Body of pancreas (tissue), 4 donors: ENCODE measurements around the gene TRAF4. TPM values are rescaled to one million over a fixed set of nuclear protein-coding genes. Genes with fewer than 3 reads are reported as not detected.

Experiments
- ATAC-seq: fragments of 150-250 bp; one replicate; pipeline ENCODE4 v1.9.1; 2016
- DNase-seq, 4 donors: peaks; one replicate each; pipeline ENCODE4 v3.0.0-alpha.2; 2019
- H3K27ac ChIP-seq, 4 donors: fragments of 200-600 bp; sonication (generic); 1 replicate in 3 of 4; 2 replicates in 1 of 4; pipeline versions ENCODE4 v1.5.1 to v1.6.1; 2016 to 2019; ENCODE audit warnings: mild to moderate bottlenecking in 1 of 4, mixed read lengths in 1 of 4, moderate library complexity in 1 of 4
- H3K27me3 ChIP-seq, 2 donors: fragments of 200-600 bp; sonication (generic); one replicate each; pipeline ENCODE4 v1.6.0; 2016; ENCODE audit warnings: mild to moderate bottlenecking in 1 of 2
- H3K36me3 ChIP-seq, 2 donors: fragments of 200-600 bp; sonication (generic); replicated peaks in 1 of 2; 2 replicates each; pipeline ENCODE4 v1.5.1; 2016; ENCODE audit warnings: low read depth in 2 of 2; ENCODE audit not compliant: insufficient read depth in 1 of 2
- H3K4me1 ChIP-seq: fragments of 200-600 bp; sonication (generic); one replicate; pipeline ENCODE4 v1.6.0; 2016
- H3K4me3 ChIP-seq, 2 donors: fragments of 200-600 bp; sonication (generic); 1 replicate in 1 of 2; 2 replicates in 1 of 2; pipeline ENCODE4 v1.5.1; 2016 to 2019
- H3K9me3 ChIP-seq, 3 donors: fragments of 200-600 bp; sonication (generic); 1 replicate in 2 of 3; 2 replicates in 1 of 3; pipeline ENCODE4 v1.5.1; 2016
- POLR2A ChIP-seq, 3 donors: fragments of 450-650 bp; IDR thresholded peaks; one replicate each; pipeline ENCODE4 v1.6.1; 2016; ENCODE audit warnings: antibody characterized with exemption in 3 of 3, mild to moderate bottlenecking in 2 of 3
- WGBS, 2 donors: methylation state at CpG; one replicate each; pipeline ENCODE4 v1.1.5; 2017; 5-methylcytosine and 5-hydroxymethylcytosine counted together
- intact Hi-C: fragments of 100-400 bp; cut with DNase I; formaldehyde crosslinking; loops from one replicate; pipeline ENCODE4 v1.15.1; 2023
- total RNA-seq, 2 donors: library from RNA; depleted of rRNA; stranded (reverse); fragments of >200 nt; gene quantifications; one replicate each; pipeline ENCODE4 v1.1.0, GENCODE V29; 2016
- TF ChIP-seq, protein P1 (sequence below), 7 experiments: fragments of 450-650 bp in 4 of 7; fragments of 200-600 bp in 3 of 7; sonication (generic) in 3 of 7; IDR thresholded peaks; one replicate each; pipeline ENCODE4 v1.5.1; 2016 to 2019; ENCODE audit warnings: antibody characterized with exemption in 7 of 7

The TRAF4 gene
- total RNA-seq, 2 donors from 2014 or later, result 27.5 to 48.1 TPM

- H3K9me3 ChIP-seq, result no peaks in the 10 kb centered on the region
- H3K4me3 ChIP-seq, result no peak overlapping the region
- intact Hi-C loops, result no loop called here
- TF ChIP-seq, protein P1, sequence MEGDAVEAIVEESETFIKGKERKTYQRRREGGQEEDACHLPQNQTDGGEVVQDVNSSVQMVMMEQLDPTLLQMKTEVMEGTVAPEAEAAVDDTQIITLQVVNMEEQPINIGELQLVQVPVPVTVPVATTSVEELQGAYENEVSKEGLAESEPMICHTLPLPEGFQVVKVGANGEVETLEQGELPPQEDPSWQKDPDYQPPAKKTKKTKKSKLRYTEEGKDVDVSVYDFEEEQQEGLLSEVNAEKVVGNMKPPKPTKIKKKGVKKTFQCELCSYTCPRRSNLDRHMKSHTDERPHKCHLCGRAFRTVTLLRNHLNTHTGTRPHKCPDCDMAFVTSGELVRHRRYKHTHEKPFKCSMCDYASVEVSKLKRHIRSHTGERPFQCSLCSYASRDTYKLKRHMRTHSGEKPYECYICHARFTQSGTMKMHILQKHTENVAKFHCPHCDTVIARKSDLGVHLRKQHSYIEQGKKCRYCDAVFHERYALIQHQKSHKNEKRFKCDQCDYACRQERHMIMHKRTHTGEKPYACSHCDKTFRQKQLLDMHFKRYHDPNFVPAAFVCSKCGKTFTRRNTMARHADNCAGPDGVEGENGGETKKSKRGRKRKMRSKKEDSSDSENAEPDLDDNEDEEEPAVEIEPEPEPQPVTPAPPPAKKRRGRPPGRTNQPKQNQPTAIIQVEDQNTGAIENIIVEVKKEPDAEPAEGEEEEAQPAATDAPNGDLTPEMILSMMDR (IDR thresholded peaks at IDR 0.05), result no peak
- TF ChIP-seq POLR2A (IDR thresholded peaks at IDR 0.05), result no peak
- no peak for DNase-seq
- H3K27me3 ChIP-seq, result no peaks in the 10 kb centered on the region
- 93 to 97% methylated on average over 13 to 26 of the region's 32 CpGs for WGBS, 2 donors
- ATAC-seq, result no peak
- peaks cover 18% of the 10 kb centered on the region for H3K4me1 ChIP-seq
- H3K36me3 ChIP-seq, result peaks cover 4 to 5% of the 10 kb centered on the region in 2 donors
- no peak overlapping the region for H3K27ac ChIP-seq
Measured at GRCh38 chr17:28758411-28759121, 14.8 kb downstream of the TRAF4 start.

DNA sequence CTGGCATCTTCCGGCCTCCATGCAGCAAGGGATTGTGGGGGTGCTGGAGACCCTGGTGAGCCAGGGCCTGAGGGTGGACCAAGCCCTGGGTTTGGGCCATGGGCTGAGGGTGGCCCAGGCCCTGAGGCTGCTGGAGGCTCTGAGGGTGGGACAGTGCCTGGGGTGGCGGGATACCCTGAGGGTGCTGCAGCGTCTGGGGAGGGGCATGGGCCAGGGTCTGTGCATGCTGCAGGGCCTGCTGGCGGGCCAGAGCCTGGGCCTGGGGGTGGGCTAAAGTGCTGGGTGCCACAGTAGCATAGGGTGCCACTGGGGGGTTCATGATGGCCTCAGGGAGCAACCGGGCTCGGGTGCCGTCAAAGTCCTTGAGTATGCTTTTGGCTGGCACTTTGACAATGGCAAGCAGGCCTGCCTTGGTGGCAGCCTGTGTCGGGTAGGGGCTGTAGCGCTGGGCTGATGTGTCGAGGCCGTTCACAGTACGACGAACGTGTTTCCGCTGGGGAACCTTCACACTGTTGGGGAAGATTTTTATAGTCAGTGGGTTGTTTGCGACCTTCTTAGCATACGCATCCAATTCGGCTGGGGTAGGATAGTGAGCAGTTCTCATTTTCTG lies 15.6 kb downstream of the TRAF4 start:
- Histone ChIP-seq H3K4me3 (no peak overlapping the region), H3K36me3 (peaks cover 4 to 5% of the 10 kb centered on the region in 2 donors), H3K27ac (no peak overlapping the region), H3K4me1 (peaks cover 23% of the 10 kb centered on the region), H3K27me3 (no peaks in the 10 kb centered on the region), H3K9me3 (no peaks in the 10 kb centered on the region)
- TF ChIP-seq, protein P1 (IDR thresholded peaks at IDR 0.05), result no peak
- intact Hi-C loops, result no loop called here
- no peak for DNase-seq
- 84 to 89% methylated on average over 13 to 16 of the region's 18 CpGs for WGBS, 2 donors
- no peak for ATAC-seq

GRCh38 chr17:28760601-28761562 lies 17.1 kb downstream of the TRAF4 start:
- ATAC-seq, result peak; percentile 66
- intact Hi-C loops, result no loop called here
- whole genome bisulfite sequencing, 2 donors, result 46 to 49% methylated on average over 9 of the region's 9 CpGs
- Histone ChIP-seq H3K4me1 (peaks cover 23% of the 10 kb centered on the region), H3K27ac (peak overlapping the region in 2 of 4 donors; percentile 32 to 53), H3K36me3 (peaks cover 5 to 8% of the 10 kb centered on the region in 2 donors), H3K9me3 (no peaks in the 10 kb centered on the region), H3K4me3 (no peak overlapping the region), H3K27me3 (no peaks in the 10 kb centered on the region)
- DNase-seq, result peak; percentile 62 to 81 (median 74)
- TF ChIP-seq, protein P1 (IDR thresholded peaks at IDR 0.05), result no peak
- TF ChIP-seq POLR2A (IDR thresholded peaks at IDR 0.05), result no peak

GRCh38 chr17:28763137-28763799 lies 19.5 kb downstream of the TRAF4 start:
- Histone ChIP-seq H3K27ac (no peak overlapping the region), H3K4me1 (peaks cover 16% of the 10 kb centered on the region), H3K27me3 (no peaks in the 10 kb centered on the region), H3K4me3 (no peak overlapping the region), H3K9me3 (no peaks in the 10 kb centered on the region), H3K36me3 (peaks cover 5 to 10% of the 10 kb centered on the region in 2 donors)
- intact Hi-C loops, result no loop called here
- ATAC-seq (peak; percentile 19), DNase-seq (no peak)
- WGBS, 2 donors, result 69 to 94% methylated on average over 1 of the region's 1 CpG
- TF ChIP-seq, protein P1 (IDR thresholded peaks at IDR 0.05), result no peak
- TF ChIP-seq POLR2A (IDR thresholded peaks at IDR 0.05), result no peak
